Right lobe of liver (tissue), 4 donors: ENCODE data around the gene MSH2.

Experiments used
- POLR2A ChIP-seq: fragments of 450-650 bp; IDR thresholded peaks from one replicate; pipeline ENCODE4 v1.6.1; 2017; ENCODE audit warnings: antibody characterized with exemption, mild to moderate bottlenecking
- TF ChIP-seq, protein P1 (sequence below), 4 donors: fragments of 200-600 bp in 3 of 4; fragments of 450-650 bp in 1 of 4; IDR thresholded peaks; one replicate each; pipeline versions ENCODE4 v1.5.1 to v1.8.0; 2016 to 2022; ENCODE audit warnings: antibody characterized with exemption in 4 of 4, mild to moderate bottlenecking in 2 of 4
- donor health status: DM: no; HTN: no; CAD: no.
- donor health status: DM: no; HTN: no; CAD: no.
- donor health status: DM: no; HTN: yes; CAD: no.

DNA sequence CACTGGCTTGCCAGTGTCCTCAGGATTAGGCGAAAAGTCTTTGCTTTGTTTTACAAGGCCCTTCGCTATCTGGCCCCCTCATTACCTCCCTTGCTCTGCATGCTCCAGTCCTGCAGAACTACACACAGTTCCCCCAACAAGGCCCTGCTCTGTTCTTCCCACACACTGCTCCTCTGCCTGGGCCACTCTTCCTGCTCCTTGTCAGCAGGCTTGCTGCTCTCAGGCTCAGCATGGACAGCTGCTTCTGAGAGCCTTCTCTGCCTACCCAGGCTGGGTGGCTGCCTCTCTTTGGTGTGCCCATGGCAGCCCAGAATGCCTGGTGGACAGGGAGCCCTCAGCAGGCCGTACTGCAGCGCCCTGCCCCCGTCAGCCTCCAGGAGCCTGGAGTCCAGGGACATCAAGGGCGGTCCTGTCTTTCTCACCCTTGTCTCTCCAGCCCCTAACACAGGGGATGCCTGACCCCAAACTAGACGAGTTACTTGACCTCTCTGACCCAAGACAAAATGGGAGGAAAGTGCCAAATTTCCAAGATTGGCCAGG lies 111.1 kb downstream of the MSH2 start:
- TF ChIP-seq, protein P1, sequence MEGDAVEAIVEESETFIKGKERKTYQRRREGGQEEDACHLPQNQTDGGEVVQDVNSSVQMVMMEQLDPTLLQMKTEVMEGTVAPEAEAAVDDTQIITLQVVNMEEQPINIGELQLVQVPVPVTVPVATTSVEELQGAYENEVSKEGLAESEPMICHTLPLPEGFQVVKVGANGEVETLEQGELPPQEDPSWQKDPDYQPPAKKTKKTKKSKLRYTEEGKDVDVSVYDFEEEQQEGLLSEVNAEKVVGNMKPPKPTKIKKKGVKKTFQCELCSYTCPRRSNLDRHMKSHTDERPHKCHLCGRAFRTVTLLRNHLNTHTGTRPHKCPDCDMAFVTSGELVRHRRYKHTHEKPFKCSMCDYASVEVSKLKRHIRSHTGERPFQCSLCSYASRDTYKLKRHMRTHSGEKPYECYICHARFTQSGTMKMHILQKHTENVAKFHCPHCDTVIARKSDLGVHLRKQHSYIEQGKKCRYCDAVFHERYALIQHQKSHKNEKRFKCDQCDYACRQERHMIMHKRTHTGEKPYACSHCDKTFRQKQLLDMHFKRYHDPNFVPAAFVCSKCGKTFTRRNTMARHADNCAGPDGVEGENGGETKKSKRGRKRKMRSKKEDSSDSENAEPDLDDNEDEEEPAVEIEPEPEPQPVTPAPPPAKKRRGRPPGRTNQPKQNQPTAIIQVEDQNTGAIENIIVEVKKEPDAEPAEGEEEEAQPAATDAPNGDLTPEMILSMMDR (IDR thresholded peaks at IDR 0.05): no peak
- TF ChIP-seq POLR2A: no peak
